Measurements from ENCODE around the gene HEXB. TPM values are rescaled to one million over a fixed set of nuclear protein-coding genes. Genes with fewer than 3 reads are reported as not detected.

HEXB gene
- total and polyA plus RNA-seq, 2 of the 13 experiments (the other 11 are each of a cell fraction or from before 2014, with no cell fraction given): 100 to 104 TPM

DNA sequence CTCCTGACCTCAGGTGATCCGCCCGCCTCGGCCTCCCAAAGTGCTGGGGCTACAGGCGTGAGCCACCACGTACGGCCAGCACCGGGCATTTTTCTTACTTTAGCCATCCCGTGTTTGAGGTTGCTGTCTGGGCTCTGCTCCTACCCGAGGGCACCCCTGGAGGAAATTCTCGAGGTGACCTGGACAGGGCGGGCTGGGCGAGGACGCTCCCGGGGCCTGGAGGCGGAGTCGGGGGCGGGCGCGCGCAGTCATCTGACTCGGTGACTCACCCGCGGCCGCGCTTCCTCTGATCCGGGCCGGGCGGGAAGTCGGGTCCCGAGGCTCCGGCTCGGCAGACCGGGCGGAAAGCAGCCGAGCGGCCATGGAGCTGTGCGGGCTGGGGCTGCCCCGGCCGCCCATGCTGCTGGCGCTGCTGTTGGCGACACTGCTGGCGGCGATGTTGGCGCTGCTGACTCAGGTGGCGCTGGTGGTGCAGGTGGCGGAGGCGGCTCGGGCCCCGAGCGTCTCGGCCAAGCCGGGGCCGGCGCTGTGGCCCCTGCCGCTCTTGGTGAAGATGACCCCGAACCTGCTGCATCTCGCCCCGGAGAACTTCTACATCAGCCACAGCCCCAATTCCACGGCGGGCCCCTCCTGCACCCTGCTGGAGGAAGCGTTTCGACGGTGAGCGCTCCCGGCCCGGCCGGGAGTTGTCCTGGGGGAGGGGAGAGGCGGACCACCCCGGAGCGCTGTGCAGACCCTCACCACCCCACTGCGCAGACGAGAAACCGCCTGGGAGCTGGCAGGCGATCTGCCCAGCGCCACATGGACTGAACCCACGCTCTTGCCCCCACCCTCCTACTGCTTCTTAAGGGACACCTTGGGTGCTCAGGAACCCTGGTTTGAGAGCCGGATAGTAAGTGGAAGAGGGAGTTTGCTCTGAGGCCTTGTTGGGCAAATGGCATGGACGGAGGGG is at the start of gene HEXB (continued):
- TF ChIP-seq SNAPC4 (CRISPR knock-in tag; IDR thresholded peaks at IDR 0.05) (no peak), RXRB (CRISPR knock-in tag; IDR thresholded peaks at IDR 0.05; ENCODE audit: borderline replicate concordance) (0 out of 2 replicates have a peak, but pooled peaks have one; percentile 25), SRY (CRISPR knock-in tag; IDR thresholded peaks at IDR 0.05) (peak; percentile 59; the same call in 1 of the 2 replicates), ZNF350 (CRISPR knock-in tag; IDR thresholded peaks at IDR 0.05; ENCODE audit: borderline replicate concordance, low read depth) (0 out of 2 replicates have a peak, but pooled peaks have one; percentile 29), ZFYVE20 (CRISPR knock-in tag; IDR thresholded peaks at IDR 0.05; ENCODE audit: borderline replicate concordance, low read depth) (no peak), ZNF766 (CRISPR knock-in tag; IDR thresholded peaks at IDR 0.05; ENCODE audit: borderline replicate concordance) (no peak), ZNF530 (CRISPR knock-in tag; IDR thresholded peaks at IDR 0.05; ENCODE audit: low read depth) (no peak), ZNF552 (CRISPR knock-in tag; IDR thresholded peaks at IDR 0.05; ENCODE audit: borderline replicate concordance) (no peak), ZNF652 (CRISPR knock-in tag; IDR thresholded peaks at IDR 0.05; ENCODE audit: borderline replicate concordance, low read depth) (no peak), ZNF850 (CRISPR knock-in tag; conservative IDR thresholded peaks at IDR 0.05) (0 out of 2 replicates have a peak, but pooled peaks have one; percentile 76), ZNF567 (CRISPR knock-in tag; IDR thresholded peaks at IDR 0.05; ENCODE audit: borderline replicate concordance) (0 out of 2 replicates have a peak, but pooled peaks have one; percentile 15), ZBTB4 (CRISPR knock-in tag; IDR thresholded peaks at IDR 0.05; ENCODE audit: borderline replicate concordance) (no peak), ZNF12 (CRISPR knock-in tag; IDR thresholded peaks at IDR 0.05) (no peak)
- TF ChIP-seq, protein P1, sequence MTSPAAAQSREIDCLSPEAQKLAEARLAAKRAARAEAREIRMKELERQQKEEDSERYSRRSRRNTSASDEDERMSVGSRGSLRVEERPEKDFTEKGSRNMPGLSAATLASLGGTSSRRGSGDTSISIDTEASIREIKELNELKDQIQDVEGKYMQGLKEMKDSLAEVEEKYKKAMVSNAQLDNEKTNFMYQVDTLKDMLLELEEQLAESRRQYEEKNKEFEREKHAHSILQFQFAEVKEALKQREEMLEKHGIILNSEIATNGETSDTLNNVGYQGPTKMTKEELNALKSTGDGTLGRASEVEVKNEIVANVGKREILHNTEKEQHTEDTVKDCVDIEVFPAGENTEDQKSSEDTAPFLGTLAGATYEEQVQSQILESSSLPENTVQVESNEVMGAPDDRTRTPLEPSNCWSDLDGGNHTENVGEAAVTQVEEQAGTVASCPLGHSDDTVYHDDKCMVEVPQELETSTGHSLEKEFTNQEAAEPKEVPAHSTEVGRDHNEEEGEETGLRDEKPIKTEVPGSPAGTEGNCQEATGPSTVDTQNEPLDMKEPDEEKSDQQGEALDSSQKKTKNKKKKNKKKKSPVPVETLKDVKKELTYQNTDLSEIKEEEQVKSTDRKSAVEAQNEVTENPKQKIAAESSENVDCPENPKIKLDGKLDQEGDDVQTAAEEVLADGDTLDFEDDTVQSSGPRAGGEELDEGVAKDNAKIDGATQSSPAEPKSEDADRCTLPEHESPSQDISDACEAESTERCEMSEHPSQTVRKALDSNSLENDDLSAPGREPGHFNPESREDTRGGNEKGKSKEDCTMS (CRISPR knock-in tag; conservative IDR thresholded peaks at IDR 0.05): no peak
- TF ChIP-seq, protein P2, sequence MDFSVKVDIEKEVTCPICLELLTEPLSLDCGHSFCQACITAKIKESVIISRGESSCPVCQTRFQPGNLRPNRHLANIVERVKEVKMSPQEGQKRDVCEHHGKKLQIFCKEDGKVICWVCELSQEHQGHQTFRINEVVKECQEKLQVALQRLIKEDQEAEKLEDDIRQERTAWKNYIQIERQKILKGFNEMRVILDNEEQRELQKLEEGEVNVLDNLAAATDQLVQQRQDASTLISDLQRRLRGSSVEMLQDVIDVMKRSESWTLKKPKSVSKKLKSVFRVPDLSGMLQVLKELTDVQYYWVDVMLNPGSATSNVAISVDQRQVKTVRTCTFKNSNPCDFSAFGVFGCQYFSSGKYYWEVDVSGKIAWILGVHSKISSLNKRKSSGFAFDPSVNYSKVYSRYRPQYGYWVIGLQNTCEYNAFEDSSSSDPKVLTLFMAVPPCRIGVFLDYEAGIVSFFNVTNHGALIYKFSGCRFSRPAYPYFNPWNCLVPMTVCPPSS (IDR thresholded peaks at IDR 0.05): no peak

Measured in HepG2 (cell line).